SK-N-MC (cell line): ENCODE measurements around the gene ZNF644.

Experiments used
- EZH2 ChIP-seq: fragments of 200-600 bp; sonication (generic); IDR thresholded peaks from one replicate; pipeline ENCODE4 v1.6.1; 2017; ENCODE audit warnings: antibody characterized with exemption
- POLR2AphosphoS5 ChIP-seq: IDR thresholded peaks from 2 replicates; pipeline ENCODE4 v1.6.1; 2012; ENCODE audit warnings: mild to moderate bottlenecking, low read depth, low read length, borderline replicate concordance

- TF ChIP-seq EZH2 (no peak), POLR2AphosphoS5 (no peak)
Measured at GRCh38 chr1:91066538-91066937, 44.7 kb upstream of the ZNF644 start.
